Colonic mucosa (tissue), 4 donors: ENCODE results near the gene GMDS. TPM values are rescaled to one million over a fixed set of nuclear protein-coding genes. Genes with fewer than 3 reads are reported as not detected.

Experiments used
- DNase-seq: peaks from one replicate; pipeline ENCODE4 v3.0.0-alpha.2; 2020
- H3K27ac ChIP-seq: fragments of 200-600 bp; one replicate; pipeline ENCODE4 v1.8.0; 2021
- H3K27me3 ChIP-seq: fragments of 200-600 bp; one replicate; pipeline ENCODE4 v1.8.0; 2021
- H3K36me3 ChIP-seq: fragments of 200-600 bp; one replicate; pipeline ENCODE4 v1.8.0; 2021
- H3K4me1 ChIP-seq: fragments of 200-600 bp; one replicate; pipeline ENCODE4 v1.8.0; 2021; ENCODE audit warnings: mild to moderate bottlenecking
- H3K4me3 ChIP-seq: fragments of 200-600 bp; one replicate; pipeline ENCODE4 v1.8.0; 2021
- H3K9ac ChIP-seq, 2 donors: one replicate each; pipeline ENCODE4 v1.7.0; 2013; ENCODE audit warnings: control low read depth in 2 of 2, low read depth in 2 of 2, low read length in 2 of 2
- H3K9me3 ChIP-seq: fragments of 200-600 bp; one replicate; pipeline ENCODE4 v1.8.0; 2021
- intact Hi-C: fragments of 100-400 bp; cut with DNase I; formaldehyde crosslinking; loops from one replicate; pipeline ENCODE4 v1.14.1; 2022
- total RNA-seq, 2 donors: library from RNA; stranded (reverse); fragmentation: NEBNext Ultra II Directional in 1 of 2; extraction: Animal tissue kit (Norgen Biotek cat#: 25700) in 1 of 2; gene quantifications; one replicate each; pipeline ENCODE4 v1.2.1, GENCODE V29; 2021
- TF ChIP-seq, protein P1 (sequence below): fragments of 200-600 bp; IDR thresholded peaks from one replicate; pipeline ENCODE4 v1.8.0; 2022; ENCODE audit warnings: antibody characterized with exemption, mild to moderate bottlenecking
- donor health status: healthy.
- donor health status: DM: no; HTN: no; CAD: no.
- donor health status: DM: no; HTN: no; CAD: no.

Gene GMDS
- total RNA-seq, 2 donors from 2014 or later = 247 to 272 TPM

DNA sequence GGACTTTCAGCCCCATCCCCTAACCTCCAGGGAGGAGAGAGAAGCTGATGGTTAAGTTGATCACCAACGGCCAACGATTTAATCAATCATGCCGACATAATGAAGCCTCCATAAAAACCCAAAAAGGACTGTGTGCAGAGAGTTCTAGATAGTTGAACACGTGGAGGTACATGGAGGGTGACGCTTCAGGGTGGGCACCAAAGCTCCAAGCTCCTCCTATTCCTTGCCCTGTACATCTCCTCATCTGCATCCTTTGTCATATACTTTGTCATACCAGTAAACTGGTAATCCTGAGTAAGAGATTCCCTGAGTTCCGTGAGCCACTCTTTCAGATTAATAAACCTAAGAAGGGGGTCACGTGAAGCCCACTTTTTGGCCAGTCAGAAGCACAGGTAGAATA, 3.7 kb upstream of the GMDS start:
- intact Hi-C loops = no loop called here
- DNase-seq = no peak
- TF ChIP-seq, protein P1, sequence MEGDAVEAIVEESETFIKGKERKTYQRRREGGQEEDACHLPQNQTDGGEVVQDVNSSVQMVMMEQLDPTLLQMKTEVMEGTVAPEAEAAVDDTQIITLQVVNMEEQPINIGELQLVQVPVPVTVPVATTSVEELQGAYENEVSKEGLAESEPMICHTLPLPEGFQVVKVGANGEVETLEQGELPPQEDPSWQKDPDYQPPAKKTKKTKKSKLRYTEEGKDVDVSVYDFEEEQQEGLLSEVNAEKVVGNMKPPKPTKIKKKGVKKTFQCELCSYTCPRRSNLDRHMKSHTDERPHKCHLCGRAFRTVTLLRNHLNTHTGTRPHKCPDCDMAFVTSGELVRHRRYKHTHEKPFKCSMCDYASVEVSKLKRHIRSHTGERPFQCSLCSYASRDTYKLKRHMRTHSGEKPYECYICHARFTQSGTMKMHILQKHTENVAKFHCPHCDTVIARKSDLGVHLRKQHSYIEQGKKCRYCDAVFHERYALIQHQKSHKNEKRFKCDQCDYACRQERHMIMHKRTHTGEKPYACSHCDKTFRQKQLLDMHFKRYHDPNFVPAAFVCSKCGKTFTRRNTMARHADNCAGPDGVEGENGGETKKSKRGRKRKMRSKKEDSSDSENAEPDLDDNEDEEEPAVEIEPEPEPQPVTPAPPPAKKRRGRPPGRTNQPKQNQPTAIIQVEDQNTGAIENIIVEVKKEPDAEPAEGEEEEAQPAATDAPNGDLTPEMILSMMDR = no peak

DNA sequence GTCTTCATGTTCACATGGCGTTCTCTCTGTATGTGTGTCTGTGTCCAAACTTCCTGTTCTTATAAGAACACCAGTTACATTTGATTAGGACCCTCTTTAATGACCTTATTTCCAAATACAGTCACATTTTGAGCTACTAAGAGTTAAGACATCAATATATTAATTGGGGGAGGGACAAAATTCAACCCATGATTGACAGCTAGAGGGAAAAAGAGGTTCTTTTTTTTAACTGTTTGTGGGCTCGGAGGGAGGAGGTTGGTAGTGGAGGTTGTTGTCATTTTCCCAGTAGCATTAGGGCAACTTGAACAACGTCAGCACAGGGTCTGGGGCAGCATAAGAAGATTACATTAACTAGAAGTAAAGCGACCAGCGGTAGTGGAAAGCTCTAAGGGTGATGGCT, 2.3 kb upstream of the GMDS start:
- Histone ChIP-seq H3K4me1 (peaks cover 7% of the 10 kb centered on the region), H3K27ac (no peak overlapping the region), H3K9ac (no peak overlapping the region), H3K9me3 (no peaks in the 10 kb centered on the region), H3K27me3 (no peaks in the 10 kb centered on the region), H3K4me3 (no peak overlapping the region), H3K36me3 (no peaks in the 10 kb centered on the region)
- intact Hi-C loops = no loop called here
- TF ChIP-seq, protein P1 = no peak
- DNase-seq = no peak

More for the DNA sequence above, 3.7 kb upstream of the GMDS start:
- Histone ChIP-seq H3K4me3 (no peak overlapping the region), H3K9me3 (no peaks in the 10 kb centered on the region), H3K4me1 (peaks cover 7% of the 10 kb centered on the region), H3K9ac (no peak overlapping the region), H3K36me3 (no peaks in the 10 kb centered on the region), H3K27me3 (no peaks in the 10 kb centered on the region), H3K27ac (no peak overlapping the region)

DNA sequence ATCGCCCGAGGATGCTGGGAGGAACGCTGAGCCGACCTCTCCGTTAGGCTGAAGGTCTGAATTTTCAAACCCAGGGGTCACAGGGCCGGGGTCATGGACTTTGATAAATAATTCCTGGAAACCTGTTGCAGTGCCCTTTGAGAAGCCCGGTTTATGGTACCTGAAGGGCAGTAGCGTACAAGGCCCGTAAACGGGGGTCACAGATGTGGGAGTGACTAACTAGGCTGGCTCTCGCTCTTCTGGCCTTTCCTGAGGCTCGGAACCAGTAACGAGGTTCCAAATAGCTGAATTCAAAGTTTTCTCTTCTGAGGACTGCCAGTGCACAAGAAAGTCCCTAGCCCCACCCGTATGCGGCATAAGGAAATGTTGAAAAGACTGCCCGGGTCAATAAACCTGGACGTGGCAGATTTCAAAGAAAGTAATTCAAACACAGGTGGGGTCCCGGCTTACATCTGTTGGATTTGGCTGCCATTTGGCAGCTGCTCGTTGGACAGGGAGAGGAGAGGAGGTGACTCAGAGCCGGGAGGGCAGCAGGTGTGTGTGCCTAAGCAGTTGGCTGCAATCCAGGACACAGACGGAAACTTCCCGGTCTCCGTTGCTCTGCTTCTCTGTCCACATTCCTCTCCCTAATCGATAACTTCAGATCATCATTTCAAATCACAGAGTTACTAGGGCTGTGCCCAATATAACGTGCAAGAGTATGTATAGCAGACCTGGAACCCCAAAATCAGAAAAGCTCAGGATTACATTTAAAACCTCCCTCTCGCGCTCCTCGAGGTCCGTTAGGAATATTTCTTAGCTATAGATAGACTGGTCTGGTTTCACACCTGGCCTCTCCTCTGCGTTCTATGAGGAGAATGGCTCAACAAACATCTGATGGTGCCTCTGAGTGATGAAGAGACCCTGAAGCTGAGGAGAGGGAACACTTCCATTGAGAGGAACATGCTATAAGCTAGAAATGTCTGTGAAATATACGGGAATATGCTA, 765 bp upstream of the GMDS start:
- Histone ChIP-seq H3K9ac (peak overlapping the region; percentile 78 to 95), H3K9me3 (no peaks in the 10 kb centered on the region), H3K27me3 (no peaks in the 10 kb centered on the region), H3K4me3 (peak overlapping the region; percentile 95), H3K36me3 (no peaks in the 10 kb centered on the region), H3K27ac (peak overlapping the region; percentile 94), H3K4me1 (peaks cover 12% of the 10 kb centered on the region)
- intact Hi-C loops = no loop called here
- TF ChIP-seq, protein P1 = no peak
- peak; percentile 94 for DNase-seq

DNA sequence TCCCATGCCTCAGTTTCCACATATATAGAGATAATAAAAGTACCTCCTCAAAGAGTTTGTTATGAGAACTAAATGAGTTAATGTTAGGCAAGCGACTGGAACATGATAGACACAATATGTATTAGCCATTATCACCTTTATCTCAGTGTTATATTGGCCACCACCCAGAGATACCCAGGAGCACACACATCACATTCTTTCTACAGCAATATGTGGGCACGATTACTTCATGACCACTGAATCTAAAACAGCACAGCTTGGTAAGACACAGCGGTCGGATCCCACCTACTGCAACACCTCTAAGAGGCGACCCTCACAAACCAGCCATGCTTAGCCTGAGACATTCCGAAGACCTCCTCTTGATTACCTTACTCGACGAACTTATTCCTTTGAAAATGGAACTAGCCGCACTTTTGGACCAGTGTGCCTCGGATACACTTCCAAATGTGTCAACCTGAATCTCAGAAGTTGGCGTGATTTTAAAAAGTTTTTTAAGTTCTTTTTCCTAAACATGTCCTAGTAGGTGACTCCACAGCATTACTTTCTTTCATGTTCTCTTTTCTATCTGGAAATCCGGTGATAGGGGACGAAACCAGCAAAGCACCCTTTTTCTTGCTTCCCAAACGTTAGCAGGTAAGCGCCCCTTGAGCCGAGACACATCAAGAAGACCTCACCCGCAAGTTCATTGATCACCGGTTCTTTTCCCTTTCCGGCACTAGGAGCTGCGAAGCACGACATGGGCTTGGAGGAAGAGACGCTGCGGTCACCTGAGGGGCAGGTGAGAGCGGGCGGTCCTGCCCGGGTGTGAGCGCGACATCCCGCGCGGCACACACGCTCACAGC, 923 bp downstream of the GMDS start:
- Histone ChIP-seq H3K27ac (peak overlapping the region; percentile 94), H3K4me1 (peaks cover 12% of the 10 kb centered on the region), H3K36me3 (no peaks in the 10 kb centered on the region), H3K27me3 (no peaks in the 10 kb centered on the region), H3K9me3 (no peaks in the 10 kb centered on the region), H3K4me3 (peak overlapping the region; percentile 95), H3K9ac (peak overlapping the region; percentile 94 to 96)
- TF ChIP-seq, protein P1 = no peak
- intact Hi-C loops = no loop called here
- peak; percentile 43 for DNase-seq

DNA sequence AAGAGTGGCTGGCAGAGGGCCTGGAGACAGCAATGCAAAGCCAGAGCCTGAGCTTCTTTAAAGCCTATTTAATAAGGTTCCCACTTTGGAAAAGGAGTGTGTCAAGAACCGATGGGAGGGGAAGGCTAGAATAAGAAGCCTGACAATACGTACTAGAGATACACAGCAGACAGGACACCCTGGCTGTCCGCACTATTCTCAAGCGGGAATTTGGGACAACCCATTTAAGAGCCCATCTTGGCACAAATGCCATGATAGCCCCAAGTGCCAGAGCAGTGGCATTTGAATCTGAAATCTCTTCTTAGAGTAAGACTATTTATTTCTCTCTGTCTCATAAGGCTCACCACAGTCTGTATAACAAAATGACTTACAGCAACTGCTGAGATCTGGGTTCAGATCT, 3.1 kb downstream of the GMDS start:
- no peaks in the 10 kb centered on the region for H3K27me3 ChIP-seq
- H3K9me3 ChIP-seq = no peaks in the 10 kb centered on the region
- TF ChIP-seq, protein P1 = no peak
- no peak overlapping the region for H3K9ac ChIP-seq
- H3K4me3 ChIP-seq = no peak overlapping the region
- no peak overlapping the region for H3K27ac ChIP-seq
- no peak for DNase-seq
- H3K4me1 ChIP-seq = peaks cover 12% of the 10 kb centered on the region
- H3K36me3 ChIP-seq = no peaks in the 10 kb centered on the region
- intact Hi-C loops = no loop called here
